ENCODE measurements around the gene ZNF469.

- TF ChIP-seq CTCF (IDR thresholded peaks at IDR 0.05 in 2 of 3, conservative IDR thresholded peaks at IDR 0.05 in 1 of 3; ENCODE audit: insufficient read depth in 2 of 3, low read depth in 1 of 3, low read length in 3 of 3) (no peak), NONO (IDR thresholded peaks at IDR 0.05; ENCODE audit: low read depth in 2 of 2, low read length in 1 of 2) (no peak), HDAC6 (IDR thresholded peaks at IDR 0.05; ENCODE audit: low read depth, low read length) (no peak), IRF1 (CRISPR knock-in tag; IDR thresholded peaks at IDR 0.05; ENCODE audit: borderline replicate concordance) (no peak), ZNF449 (CRISPR knock-in tag; IDR thresholded peaks at IDR 0.05) (no peak), EZH2 (IDR thresholded peaks at IDR 0.05; ENCODE audit: borderline replicate concordance, low read depth, low read length) (no peak), YY1 (IDR thresholded peaks at IDR 0.05; ENCODE audit: borderline replicate concordance in 1 of 3, control insufficient read depth in 1 of 3, extremely low read depth in 1 of 3, insufficient read depth in 3 of 3, insufficient read length in 1 of 3, insufficient replicate concordance in 2 of 3, low read depth in 1 of 3, low read length in 2 of 3) (no peak), POLR2AphosphoS5 (IDR thresholded peaks at IDR 0.05; ENCODE audit: control insufficient read depth, insufficient read depth, low read depth, low read length) (no peak)
- TF ChIP-seq, protein P1, sequence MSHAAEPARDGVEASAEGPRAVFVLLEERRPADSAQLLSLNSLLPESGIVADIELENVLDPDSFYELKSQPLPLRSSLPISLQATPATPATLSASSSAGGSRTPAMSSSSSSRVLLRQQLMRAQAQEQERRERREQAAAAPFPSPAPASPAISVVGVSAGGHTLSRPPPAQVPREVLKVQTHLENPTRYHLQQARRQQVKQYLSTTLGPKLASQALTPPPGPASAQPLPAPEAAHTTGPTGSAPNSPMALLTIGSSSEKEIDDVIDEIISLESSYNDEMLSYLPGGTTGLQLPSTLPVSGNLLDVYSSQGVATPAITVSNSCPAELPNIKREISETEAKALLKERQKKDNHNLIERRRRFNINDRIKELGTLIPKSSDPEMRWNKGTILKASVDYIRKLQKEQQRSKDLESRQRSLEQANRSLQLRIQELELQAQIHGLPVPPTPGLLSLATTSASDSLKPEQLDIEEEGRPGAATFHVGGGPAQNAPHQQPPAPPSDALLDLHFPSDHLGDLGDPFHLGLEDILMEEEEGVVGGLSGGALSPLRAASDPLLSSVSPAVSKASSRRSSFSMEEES (CRISPR knock-in tag; IDR thresholded peaks at IDR 0.05), result no peak
Observed at GRCh38 chr16:88353232-88353631, 29.5 kb upstream of the ZNF469 start.

Measured in K562 (cell line).